GM12865 (cell line): ENCODE results near the gene PLCB1.

ENCODE experiments used
- DNase-seq: peaks from one replicate; pipeline ENCODE4 v3.0.0; 2010; ENCODE audit warnings: low read depth
- H3K4me3 ChIP-seq: 2 replicates; pipeline ENCODE4 v1.5.1; 2011; ENCODE audit warnings: mild to moderate bottlenecking, low read depth, low read length, control low read depth
- CTCF ChIP-seq: IDR thresholded peaks from 2 replicates; pipeline ENCODE4 v1.5.1; 2011; ENCODE audit warnings: low read length, control low read depth, low read depth, inconsistent platforms; ENCODE audit not compliant: insufficient read depth; ENCODE audit errors: missing control alignments

Gene PLCB1

GRCh38 chr20:8121666-8122065, 10.4 kb upstream of the PLCB1 start:
- no peak overlapping the region for H3K4me3 ChIP-seq
- no peak for DNase-seq
- TF ChIP-seq CTCF: no peak

GRCh38 chr20:8124639-8125038, 7.4 kb upstream of the PLCB1 start:
- no peak overlapping the region for H3K4me3 ChIP-seq
- TF ChIP-seq CTCF: no peak
- DNase-seq: no peak

- TF ChIP-seq CTCF: no peak
- DNase-seq: no peak
- no peak overlapping the region for H3K4me3 ChIP-seq
Measured at GRCh38 chr20:8126181-8126580, 5.9 kb upstream of the PLCB1 start.

GRCh38 chr20:8126841-8127378, 5.2 kb upstream of the PLCB1 start:
- H3K4me3 ChIP-seq: no peak overlapping the region
- no peak for DNase-seq
- TF ChIP-seq CTCF: no peak

- no peak overlapping the region for H3K4me3 ChIP-seq
- peak; percentile 82 for DNase-seq
- no peak for TF ChIP-seq CTCF
Measured at GRCh38 chr20:8127553-8128255, 4.4 kb upstream of the PLCB1 start.

GRCh38 chr20:8128291-8129060, 3.6 kb upstream of the PLCB1 start:
- H3K4me3 ChIP-seq: no peak overlapping the region

More at GRCh38 chr20:8128291-8129060, 3.6 kb upstream of the PLCB1 start:
- no peak for DNase-seq
- TF ChIP-seq CTCF: no peak
